HPDE6-E6E7 (cell line): Measurements from ENCODE around the gene LPP.

ENCODE experiments used
- DNase-seq: peaks from one replicate; pipeline ENCODE4 v3.0.0; 2011; ENCODE audit warnings: missing footprints; ENCODE audit errors: extremely low spot score

Gene LPP

GRCh38 chr3:188253123-188253793 lies 99.3 kb downstream of the LPP start:
- DNase-seq, result no peak

- DNase-seq, result no peak
These were observed 100.0 kb downstream of the LPP start for GRCh38 chr3:188253800-188254452.

DNA sequence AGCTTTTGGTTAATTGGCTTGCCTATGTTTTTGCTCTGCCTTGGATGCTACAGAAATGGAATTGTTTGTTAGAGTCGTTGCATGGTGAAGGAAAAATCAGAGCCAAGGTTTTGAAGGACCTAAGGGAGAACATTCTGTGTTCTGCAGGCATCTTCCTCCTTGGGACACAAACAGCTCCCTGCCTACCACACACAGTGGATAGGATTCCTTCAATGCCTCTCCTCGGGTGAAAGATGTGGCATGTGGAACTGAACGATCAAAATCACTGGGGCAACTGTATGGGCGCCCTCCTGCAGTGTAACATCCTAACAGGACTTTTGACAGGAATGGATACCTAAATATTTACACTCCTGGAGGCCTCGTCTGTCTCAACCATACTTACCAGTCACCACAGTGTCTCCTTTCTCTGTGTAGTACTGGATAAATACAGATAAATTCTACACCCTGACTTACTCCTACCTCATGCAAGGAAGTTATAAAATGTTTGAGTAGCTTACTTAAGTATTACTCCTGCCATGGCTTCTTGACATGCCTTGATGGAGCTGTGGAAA lies 100.6 kb downstream of the LPP start:
- DNase-seq, result no peak

- no peak for DNase-seq
These were observed 101.2 kb downstream of the LPP start for GRCh38 chr3:188255190-188255589.

DNA sequence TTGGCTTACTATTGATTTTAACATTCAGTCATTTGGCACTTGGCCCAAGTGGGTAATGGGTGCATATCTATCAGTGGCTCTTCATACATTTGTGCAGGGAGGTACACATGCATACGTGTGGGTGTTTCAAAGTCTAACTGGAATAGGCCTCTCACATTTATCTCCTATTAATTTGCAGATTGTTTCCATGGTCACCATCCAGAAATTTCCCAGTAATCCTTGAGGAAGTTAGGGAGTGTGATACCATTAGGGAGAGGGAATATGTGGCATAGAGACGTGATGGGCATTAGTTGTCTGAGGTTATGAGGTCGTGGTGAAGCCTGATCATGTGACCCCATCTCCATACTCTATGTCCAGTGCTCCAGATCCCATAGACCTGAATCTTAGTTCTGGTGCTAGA lies 102.8 kb downstream of the LPP start:
- DNase-seq, result no peak

GRCh38 chr3:188257384-188258026 lies 103.5 kb downstream of the LPP start:
- no peak for DNase-seq

DNA sequence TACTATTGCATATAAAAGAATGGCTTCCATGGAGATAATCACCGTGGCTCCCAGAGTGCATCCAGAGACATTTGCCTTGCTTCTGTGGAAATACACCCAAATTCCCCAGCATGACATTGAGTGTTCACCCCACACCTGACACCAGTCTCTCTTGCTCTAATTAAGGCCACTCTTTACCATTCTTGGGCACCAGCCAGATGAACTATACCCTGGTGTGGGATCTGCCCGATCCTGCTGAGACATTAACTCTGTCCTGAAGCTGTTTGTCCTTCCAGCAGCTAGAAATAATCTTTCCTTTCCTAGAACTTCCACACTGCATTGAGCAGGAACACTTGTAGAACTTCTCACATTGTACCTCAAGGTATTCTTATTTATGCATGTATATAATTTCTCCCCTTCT lies 105.2 kb downstream of the LPP start:
- no peak for DNase-seq

GRCh38 chr3:188259596-188259995 lies 105.6 kb downstream of the LPP start:
- DNase-seq, result no peak

- no peak for DNase-seq
These were observed 107.1 kb downstream of the LPP start for GRCh38 chr3:188261011-188261410.

- no peak for DNase-seq
These were observed 108.5 kb downstream of the LPP start for GRCh38 chr3:188262488-188262887.

GRCh38 chr3:188262913-188263683 lies 109.1 kb downstream of the LPP start:
- no peak for DNase-seq

DNA sequence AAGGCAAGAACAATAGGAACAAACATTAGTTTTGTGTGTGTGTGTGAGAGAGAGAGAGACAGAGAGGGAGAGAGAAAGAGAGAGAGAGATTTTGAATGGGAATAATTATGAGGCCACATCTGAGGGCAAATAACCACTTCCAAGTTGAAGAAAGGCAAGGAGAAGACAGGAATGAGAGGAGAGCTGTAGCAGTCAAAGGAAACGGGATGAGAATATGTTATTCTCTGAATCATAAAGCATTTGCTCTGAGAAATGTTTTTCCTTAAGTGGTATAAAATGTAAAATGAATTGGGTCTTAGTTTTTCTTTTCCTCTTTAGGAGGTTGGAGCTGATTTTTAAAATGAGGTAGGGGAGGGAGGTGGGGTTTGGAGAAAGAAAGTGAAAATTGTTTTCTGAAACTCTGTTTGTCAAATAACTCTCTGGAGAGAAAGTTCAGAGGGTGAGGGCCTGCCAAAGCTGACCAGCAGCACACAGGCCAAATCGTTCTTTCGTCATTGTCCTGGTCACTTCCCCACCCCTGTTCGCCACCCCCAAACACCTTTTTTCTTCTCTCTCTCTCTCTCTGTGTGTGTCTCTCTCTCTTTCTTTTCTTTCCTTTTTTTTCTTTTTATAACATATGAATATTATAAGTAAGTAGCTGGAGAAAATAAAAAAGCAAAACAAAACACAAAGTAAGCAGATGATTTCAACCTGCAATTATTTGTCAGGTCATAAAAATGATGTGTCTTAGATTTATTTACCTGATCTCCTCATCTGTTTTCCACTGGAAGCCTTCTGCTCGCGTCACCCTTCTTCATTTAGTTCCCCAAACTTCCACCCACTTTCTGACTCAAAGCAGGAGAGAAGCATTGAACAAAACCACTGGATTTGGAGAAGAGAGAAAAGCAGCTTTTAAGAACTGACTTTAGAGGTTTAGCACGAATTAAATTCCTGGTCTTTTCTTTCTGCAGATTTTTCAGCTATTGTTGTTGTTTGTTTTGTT lies 110.6 kb downstream of the LPP start:
- no peak for DNase-seq

GRCh38 chr3:188266562-188267274 lies 112.8 kb downstream of the LPP start:
- no peak for DNase-seq

DNA sequence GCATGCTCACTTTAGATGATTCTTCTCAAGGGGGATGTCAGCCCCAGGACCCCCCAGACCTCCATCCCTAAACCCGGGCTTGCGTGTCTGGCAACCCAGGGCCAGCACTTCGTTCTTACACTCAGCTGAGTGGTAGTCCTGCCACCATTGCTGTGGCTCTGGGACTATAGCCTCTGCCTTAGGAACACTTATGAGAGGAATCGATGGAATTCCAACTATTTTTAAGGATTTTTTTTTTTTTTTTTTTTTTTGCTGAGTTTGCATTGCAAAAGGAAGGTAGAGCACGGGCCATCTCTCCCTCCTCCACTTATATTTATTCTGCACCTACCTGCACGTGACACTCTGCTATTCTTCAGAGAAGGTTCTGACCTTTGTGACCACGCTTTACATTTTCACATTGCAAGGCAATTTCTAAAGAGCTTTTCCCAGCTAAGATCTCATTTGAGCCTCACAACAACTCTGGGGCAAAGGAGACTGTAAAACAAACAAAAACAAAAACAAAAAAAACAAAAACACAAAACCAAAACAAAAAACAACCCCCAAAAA lies 113.9 kb downstream of the LPP start:
- DNase-seq, result no peak

GRCh38 chr3:188268336-188268735 lies 114.4 kb downstream of the LPP start:
- no peak for DNase-seq

GRCh38 chr3:188269040-188269439 lies 115.1 kb downstream of the LPP start:
- DNase-seq, result no peak

- DNase-seq, result no peak
These were observed 116.5 kb downstream of the LPP start for GRCh38 chr3:188270423-188270972.

GRCh38 chr3:188271226-188271914 lies 117.4 kb downstream of the LPP start:
- DNase-seq, result no peak
